ENCODE measurements around the gene LMX1A. TPM values are rescaled to one million over a fixed set of nuclear protein-coding genes. Genes with fewer than 3 reads are reported as not detected.

LMX1A gene
- total RNA-seq, 1 donor from 2014 or later, result not detected

- peak overlapping the region; percentile 2 for H3K4me3 ChIP-seq (ENCODE audit: low read depth, low read length)
- no peak for DNase-seq (ENCODE audit: low read depth)
- peak; percentile 98 for TF ChIP-seq CTCF (conservative IDR thresholded peaks at IDR 0.05; ENCODE audit: low read depth, low read length)
These were observed 36.4 kb upstream of the LMX1A start for GRCh38 chr1:165392634-165393571.

- no peak overlapping the region for H3K4me3 ChIP-seq (ENCODE audit: low read depth, low read length)
- TF ChIP-seq CTCF (conservative IDR thresholded peaks at IDR 0.05; ENCODE audit: low read depth, low read length), result no peak
These were observed 33.1 kb upstream of the LMX1A start for GRCh38 chr1:165389609-165390008.

GRCh38 chr1:165387961-165388360 lies 31.4 kb upstream of the LMX1A start:
- no peak for TF ChIP-seq CTCF (conservative IDR thresholded peaks at IDR 0.05; ENCODE audit: low read depth, low read length)
- DNase-seq (ENCODE audit: low read depth), result no peak
- H3K4me3 ChIP-seq (ENCODE audit: low read depth, low read length), result no peak overlapping the region

More at GRCh38 chr1:165389609-165390008, 33.1 kb upstream of the LMX1A start:
- no peak for DNase-seq (ENCODE audit: low read depth)

- TF ChIP-seq CTCF (conservative IDR thresholded peaks at IDR 0.05; ENCODE audit: low read depth, low read length), result no peak
- H3K4me3 ChIP-seq (ENCODE audit: low read depth, low read length), result no peak overlapping the region
These were observed 31.0 kb upstream of the LMX1A start for GRCh38 chr1:165387505-165387904.

GRCh38 chr1:165383599-165384405 lies 27.3 kb upstream of the LMX1A start:
- no peak for DNase-seq (ENCODE audit: low read depth)
- no peak overlapping the region for H3K4me3 ChIP-seq (ENCODE audit: low read depth, low read length)
- no peak for TF ChIP-seq CTCF (conservative IDR thresholded peaks at IDR 0.05; ENCODE audit: low read depth, low read length)

More at GRCh38 chr1:165387505-165387904, 31.0 kb upstream of the LMX1A start:
- DNase-seq (ENCODE audit: low read depth), result no peak

GRCh38 chr1:165383067-165383466 lies 26.6 kb upstream of the LMX1A start:
- peak; percentile 27 for DNase-seq (ENCODE audit: low read depth)
- H3K4me3 ChIP-seq (ENCODE audit: low read depth, low read length), result no peak overlapping the region
- no peak for TF ChIP-seq CTCF (conservative IDR thresholded peaks at IDR 0.05; ENCODE audit: low read depth, low read length)

Measured in epithelial cell of proximal tubule (primary cell).